Parathyroid adenoma (tissue), 2 donors: ENCODE data around the gene EDC3.
"Not testable (repeated sequence)": the region's sequence is repeated elsewhere in the genome, so short reads cannot be mapped to it uniquely, and the experiment has no call there.

Experiments
- H2AFZ ChIP-seq: fragments of 300-600 bp; sonication (generic); one replicate; pipeline ENCODE4 v1.7.0; 2017; ENCODE audit warnings: antibody characterized with exemption, mild to moderate bottlenecking
- H3K27ac ChIP-seq: fragments of 300-600 bp; sonication (generic); one replicate; pipeline ENCODE4 v1.7.0; 2017
- H3K27me3 ChIP-seq: fragments of 300-600 bp; sonication (generic); one replicate; pipeline ENCODE4 v1.7.0; 2017; ENCODE audit warnings: low read length; ENCODE audit not compliant: control insufficient read depth, insufficient read depth
- H3K36me3 ChIP-seq: fragments of 300-600 bp; sonication (generic); one replicate; pipeline ENCODE4 v1.7.0; 2017; ENCODE audit warnings: low read length; ENCODE audit not compliant: control insufficient read depth, insufficient read depth
- H3K4me1 ChIP-seq: fragments of 300-600 bp; sonication (generic); one replicate; pipeline ENCODE4 v1.7.0; 2017; ENCODE audit warnings: control low read depth
- H3K4me2 ChIP-seq: fragments of 300-600 bp; sonication (generic); one replicate; pipeline ENCODE4 v1.7.0; 2017; ENCODE audit warnings: low read length
- H3K4me3 ChIP-seq: fragments of 300-600 bp; sonication (generic); one replicate; pipeline ENCODE4 v1.7.0; 2017; ENCODE audit warnings: low read depth, low read length
- H3K79me2 ChIP-seq: fragments of 300-600 bp; sonication (generic); one replicate; pipeline ENCODE4 v1.7.0; 2017; ENCODE audit warnings: control low read depth
- H3K9ac ChIP-seq: fragments of 300-600 bp; sonication (generic); one replicate; pipeline ENCODE4 v1.7.0; 2017; ENCODE audit warnings: mild to moderate bottlenecking
- H3K9me3 ChIP-seq: fragments of 300-600 bp; sonication (generic); one replicate; pipeline ENCODE4 v1.7.0; 2017; ENCODE audit warnings: low read length; ENCODE audit not compliant: control insufficient read depth
- TF ChIP-seq, protein P1 (sequence below): fragments of 300-600 bp; sonication (generic); IDR thresholded peaks from one replicate; pipeline ENCODE4 v1.7.0; 2017; ENCODE audit warnings: antibody characterized with exemption, mild to moderate bottlenecking
- donor health status: primary hyperparathyroidism.

The EDC3 gene, protein sequence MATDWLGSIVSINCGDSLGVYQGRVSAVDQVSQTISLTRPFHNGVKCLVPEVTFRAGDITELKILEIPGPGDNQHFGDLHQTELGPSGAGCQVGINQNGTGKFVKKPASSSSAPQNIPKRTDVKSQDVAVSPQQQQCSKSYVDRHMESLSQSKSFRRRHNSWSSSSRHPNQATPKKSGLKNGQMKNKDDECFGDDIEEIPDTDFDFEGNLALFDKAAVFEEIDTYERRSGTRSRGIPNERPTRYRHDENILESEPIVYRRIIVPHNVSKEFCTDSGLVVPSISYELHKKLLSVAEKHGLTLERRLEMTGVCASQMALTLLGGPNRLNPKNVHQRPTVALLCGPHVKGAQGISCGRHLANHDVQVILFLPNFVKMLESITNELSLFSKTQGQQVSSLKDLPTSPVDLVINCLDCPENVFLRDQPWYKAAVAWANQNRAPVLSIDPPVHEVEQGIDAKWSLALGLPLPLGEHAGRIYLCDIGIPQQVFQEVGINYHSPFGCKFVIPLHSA

DNA sequence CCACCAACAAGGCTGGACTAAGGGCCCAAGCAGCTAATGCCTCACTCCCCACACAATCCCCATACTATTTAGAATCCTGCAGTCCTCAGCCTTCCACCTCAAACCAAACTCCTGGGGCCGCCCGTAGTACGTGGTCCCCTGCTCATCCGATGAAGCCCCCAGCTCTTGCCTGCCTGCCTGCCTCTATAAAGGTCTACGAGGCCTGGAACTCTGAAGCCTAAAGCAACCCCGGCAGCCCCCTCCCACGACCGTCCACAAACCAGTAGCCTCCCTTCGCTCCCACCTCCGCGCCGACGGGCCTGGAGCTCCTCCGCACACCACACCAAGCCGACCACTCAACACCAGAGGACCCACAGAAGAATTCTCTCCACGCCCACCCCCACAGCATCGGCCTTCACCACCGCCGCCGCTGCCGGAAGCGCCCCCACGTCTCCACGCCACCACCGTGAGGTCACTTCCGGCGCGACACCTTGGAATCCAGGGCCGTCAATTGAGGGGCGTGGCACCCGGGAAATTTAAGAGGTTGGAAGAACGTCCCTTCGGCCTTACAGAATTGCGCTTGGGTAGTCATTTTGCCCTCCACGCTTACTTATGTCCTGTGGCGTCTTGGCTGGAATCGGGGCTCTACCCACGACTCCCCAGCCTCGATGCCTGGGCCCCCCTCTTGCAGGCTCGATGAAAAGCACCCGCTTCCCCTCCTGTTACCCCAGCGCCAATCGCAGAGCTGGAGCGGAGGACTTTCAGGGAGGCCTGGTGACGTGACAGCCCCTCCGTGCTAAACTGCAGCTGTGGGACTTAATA is at the start of gene EDC3:
Gene EDC3 (minus strand): TSS at position 428 of the 801 bp plus-strand sequence. CDS start 20,900 bp downstream, outside the sequence.
- Histone ChIP-seq H3K4me3 (peak within 1 kb of the TSS; percentile 86), H3K4me1 (no peaks in the 10 kb centered on the region), H3K9me3 (no peaks in the 10 kb centered on the region), H3K27ac (peak within 1 kb of the TSS; percentile 76), H3K9ac (peak within 1 kb of the TSS; percentile 56), H2AFZ (peak within 1 kb of the TSS; percentile 95), H3K79me2 (peaks cover 13% of the 10 kb centered on the region), H3K36me3 (no peaks in the 10 kb centered on the region), H3K4me2 (peak within 1 kb of the TSS; percentile 93), H3K27me3 (no peaks in the 10 kb centered on the region)
- TF ChIP-seq, protein P1, sequence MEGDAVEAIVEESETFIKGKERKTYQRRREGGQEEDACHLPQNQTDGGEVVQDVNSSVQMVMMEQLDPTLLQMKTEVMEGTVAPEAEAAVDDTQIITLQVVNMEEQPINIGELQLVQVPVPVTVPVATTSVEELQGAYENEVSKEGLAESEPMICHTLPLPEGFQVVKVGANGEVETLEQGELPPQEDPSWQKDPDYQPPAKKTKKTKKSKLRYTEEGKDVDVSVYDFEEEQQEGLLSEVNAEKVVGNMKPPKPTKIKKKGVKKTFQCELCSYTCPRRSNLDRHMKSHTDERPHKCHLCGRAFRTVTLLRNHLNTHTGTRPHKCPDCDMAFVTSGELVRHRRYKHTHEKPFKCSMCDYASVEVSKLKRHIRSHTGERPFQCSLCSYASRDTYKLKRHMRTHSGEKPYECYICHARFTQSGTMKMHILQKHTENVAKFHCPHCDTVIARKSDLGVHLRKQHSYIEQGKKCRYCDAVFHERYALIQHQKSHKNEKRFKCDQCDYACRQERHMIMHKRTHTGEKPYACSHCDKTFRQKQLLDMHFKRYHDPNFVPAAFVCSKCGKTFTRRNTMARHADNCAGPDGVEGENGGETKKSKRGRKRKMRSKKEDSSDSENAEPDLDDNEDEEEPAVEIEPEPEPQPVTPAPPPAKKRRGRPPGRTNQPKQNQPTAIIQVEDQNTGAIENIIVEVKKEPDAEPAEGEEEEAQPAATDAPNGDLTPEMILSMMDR = no peak

DNA sequence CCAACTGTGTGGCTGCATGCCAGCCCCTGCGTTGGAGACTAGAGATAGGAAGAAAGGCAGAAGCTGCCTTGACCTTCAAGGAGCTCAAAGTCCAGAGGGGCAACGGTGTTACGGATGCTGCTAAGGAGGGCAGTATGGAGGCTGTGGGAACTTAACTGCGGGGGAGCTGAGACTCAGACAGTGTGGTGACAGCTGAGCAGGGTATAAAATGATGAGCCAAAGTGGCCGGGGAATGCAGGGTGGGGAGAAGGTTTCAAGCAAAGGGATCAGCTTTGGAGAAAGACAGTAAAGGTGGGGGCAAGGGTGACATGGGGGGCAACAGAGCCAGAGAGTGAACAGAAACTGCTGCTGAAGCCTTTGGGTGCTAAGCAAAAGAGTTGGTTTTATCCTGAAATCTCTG is 46.6 kb upstream of the EDC3 start:
- H3K27ac ChIP-seq = no peak overlapping the region
- H3K9ac ChIP-seq = no peak overlapping the region
- no peak overlapping the region for H3K4me2 ChIP-seq
- TF ChIP-seq, protein P1 = no peak
- no peaks in the 10 kb centered on the region for H3K27me3 ChIP-seq
- no peak overlapping the region for H2AFZ ChIP-seq
- no peaks in the 10 kb centered on the region for H3K36me3 ChIP-seq
- no peaks in the 10 kb centered on the region for H3K4me1 ChIP-seq
- no peaks in the 10 kb centered on the region for H3K9me3 ChIP-seq
- no peak overlapping the region for H3K4me3 ChIP-seq
- H3K79me2 ChIP-seq = no peaks in the 10 kb centered on the region

DNA sequence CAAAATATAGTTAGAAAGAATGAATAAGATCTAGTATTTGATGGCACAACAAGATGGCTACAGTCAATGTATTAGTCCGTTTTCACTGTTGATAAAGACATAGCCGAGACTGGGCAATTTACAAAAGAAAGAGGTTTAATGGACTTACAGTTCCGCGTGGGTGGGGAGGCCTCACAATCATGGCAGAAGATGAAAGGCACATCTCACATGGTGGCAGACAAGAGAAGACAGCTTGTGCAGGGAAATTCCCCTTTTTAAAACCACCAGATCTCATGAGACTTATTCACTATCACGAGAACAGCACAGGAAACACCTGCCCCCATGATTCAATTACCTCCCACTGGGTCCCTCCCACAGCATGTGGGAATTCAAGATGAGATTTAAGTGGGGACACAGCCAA is 42.4 kb upstream of the EDC3 start:
- not testable (repeated sequence) for H3K9me3 ChIP-seq, H3K9ac ChIP-seq, H3K4me2 ChIP-seq, H3K27ac ChIP-seq, H3K27me3 ChIP-seq, H3K79me2 ChIP-seq, H3K4me1 ChIP-seq, H3K36me3 ChIP-seq, H3K4me3 ChIP-seq, H2AFZ ChIP-seq

DNA sequence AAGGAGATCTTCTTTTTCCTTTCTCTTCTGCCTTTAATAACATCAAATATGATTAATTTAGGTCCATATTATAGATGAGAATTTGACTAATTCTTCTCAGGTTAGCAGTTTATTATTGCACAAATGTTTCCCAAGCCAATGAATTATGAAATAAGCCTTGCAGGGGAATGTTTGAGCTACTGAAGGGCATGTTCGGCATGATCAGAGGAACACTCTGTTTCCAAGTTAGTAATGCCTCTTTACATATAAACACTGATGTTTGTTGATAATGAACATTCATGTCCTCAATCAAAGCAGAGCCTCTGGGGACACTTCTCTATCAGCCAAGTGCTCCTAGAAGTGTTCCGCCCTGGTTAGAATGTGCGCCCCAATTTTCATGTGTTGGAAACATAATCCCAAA is 39.5 kb upstream of the EDC3 start:
- Histone ChIP-seq H3K9ac (no peak overlapping the region), H3K27me3 (no peaks in the 10 kb centered on the region), H3K36me3 (no peaks in the 10 kb centered on the region), H3K79me2 (no peaks in the 10 kb centered on the region), H3K4me1 (no peaks in the 10 kb centered on the region), H3K9me3 (no peaks in the 10 kb centered on the region), H3K4me2 (no peak overlapping the region), H3K27ac (no peak overlapping the region), H2AFZ (no peak overlapping the region), H3K4me3 (no peak overlapping the region)
- TF ChIP-seq, protein P1 = no peak

DNA sequence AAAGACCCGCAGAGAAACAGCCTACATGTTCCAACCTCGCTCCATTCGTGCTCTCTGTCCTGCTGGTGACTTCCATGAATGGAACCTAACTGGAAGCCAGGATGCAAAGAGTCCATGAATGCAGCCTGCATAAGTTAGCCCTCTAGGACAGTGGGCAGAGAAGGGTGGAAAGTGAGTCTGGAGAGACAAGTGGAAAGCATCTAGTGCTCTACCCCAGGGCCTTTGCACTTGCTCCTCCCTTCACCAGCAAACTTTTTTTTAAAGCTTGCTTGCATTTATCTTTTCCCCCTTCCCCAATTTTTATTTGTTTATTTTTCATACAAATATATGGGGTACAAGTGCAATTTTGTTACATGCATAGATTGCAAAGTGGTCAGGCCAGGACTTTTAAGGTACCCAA is 37.4 kb upstream of the EDC3 start:
- Histone ChIP-seq H3K27me3 (no peaks in the 10 kb centered on the region), H3K9ac (no peak overlapping the region), H3K9me3 (no peaks in the 10 kb centered on the region), H3K27ac (no peak overlapping the region), H3K4me3 (no peak overlapping the region), H2AFZ (no peak overlapping the region), H3K4me1 (no peaks in the 10 kb centered on the region), H3K4me2 (no peak overlapping the region), H3K36me3 (no peaks in the 10 kb centered on the region), H3K79me2 (no peaks in the 10 kb centered on the region)
- TF ChIP-seq, protein P1 = no peak
